H9 (cell line): ENCODE measurements around the gene AKAP17A. TPM values are rescaled to one million over a fixed set of nuclear protein-coding genes. Genes with fewer than 3 reads are reported as not detected.

ENCODE experiments used
- DNase-seq: peaks from one replicate; pipeline ENCODE4 v3.0.0-alpha.2; 2017
- H2AFZ ChIP-seq: one replicate; pipeline ENCODE4 v1.6.1; 2013; ENCODE audit warnings: mild to moderate bottlenecking, low read length, control low read depth, moderate library complexity
- H2AK5ac ChIP-seq: 2 replicates; pipeline ENCODE4 v1.6.1; 2013; ENCODE audit warnings: low read length, control low read depth, mixed read lengths; ENCODE audit not compliant: insufficient read length
- H2BK120ac ChIP-seq: one replicate; pipeline ENCODE4 v1.6.1; 2013; ENCODE audit warnings: low read depth, mild to moderate bottlenecking, low read length, control low read depth, inconsistent platforms; ENCODE audit not compliant: poor library complexity, severe bottlenecking
- H2BK12ac ChIP-seq: 2 replicates; pipeline ENCODE4 v1.6.1; 2013; ENCODE audit warnings: low read length, control low read depth, mixed read lengths, low read depth; ENCODE audit not compliant: insufficient read length
- H2BK15ac ChIP-seq: 2 replicates; pipeline ENCODE4 v1.6.1; 2013; ENCODE audit warnings: low read depth, low read length, control low read depth
- H2BK20ac ChIP-seq: one replicate; pipeline ENCODE4 v1.6.1; 2013; ENCODE audit warnings: low read depth, mild to moderate bottlenecking, low read length, control low read depth, inconsistent platforms; ENCODE audit not compliant: poor library complexity, severe bottlenecking
- H2BK5ac ChIP-seq: 2 replicates; pipeline ENCODE4 v1.6.1; 2013; ENCODE audit warnings: low read length, control low read depth, mixed read lengths; ENCODE audit not compliant: insufficient read length
- H3K14ac ChIP-seq: 2 replicates; pipeline ENCODE4 v1.6.1; 2013; ENCODE audit warnings: low read length, control low read depth; ENCODE audit not compliant: insufficient read depth
- H3K18ac ChIP-seq: 2 replicates; pipeline ENCODE4 v1.6.1; 2013; ENCODE audit warnings: low read depth, mild to moderate bottlenecking, mixed read lengths, low read length, control low read depth; ENCODE audit not compliant: insufficient read length
- H3K23ac ChIP-seq: 2 replicates; pipeline ENCODE4 v1.6.1; 2013; ENCODE audit warnings: low read length, control low read depth, mixed read lengths, low read depth; ENCODE audit not compliant: insufficient read length
- H3K23me2 ChIP-seq: 2 replicates; pipeline ENCODE4 v1.6.1; 2013; ENCODE audit warnings: low read depth, mild to moderate bottlenecking, mixed read lengths, low read length, control low read depth; ENCODE audit not compliant: insufficient read length, poor library complexity, severe bottlenecking
- H3K27ac ChIP-seq: 2 replicates; pipeline ENCODE4 v1.5.1; 2013; ENCODE audit warnings: low read length, control low read depth, mixed read lengths, low read depth; ENCODE audit not compliant: insufficient read length
- H3K27me3 ChIP-seq: 2 replicates; pipeline ENCODE4 v1.6.1; 2013; ENCODE audit warnings: low read length, control low read depth, inconsistent platforms; ENCODE audit not compliant: insufficient read depth
- H3K4ac ChIP-seq: 2 replicates; pipeline ENCODE4 v1.6.1; 2013; ENCODE audit warnings: low read depth, mild to moderate bottlenecking, control low read depth, inconsistent platforms, low read length, moderate library complexity
- H3K4me1 ChIP-seq: 2 replicates; pipeline ENCODE4 v1.6.1; 2013; ENCODE audit warnings: low read length, control low read depth, inconsistent platforms; ENCODE audit not compliant: insufficient read depth
- H3K4me2 ChIP-seq: 2 replicates; pipeline ENCODE4 v1.6.1; 2013; ENCODE audit warnings: low read length, control low read depth, mixed read lengths; ENCODE audit not compliant: insufficient read length, insufficient read depth
- H3K56ac ChIP-seq: 2 replicates; pipeline ENCODE4 v1.6.1; 2013; ENCODE audit warnings: low read depth, mild to moderate bottlenecking, mixed read lengths, low read length, control low read depth; ENCODE audit not compliant: insufficient read length
- H3K79me1 ChIP-seq: 2 replicates; pipeline ENCODE4 v1.6.1; 2013; ENCODE audit warnings: low read depth, mild to moderate bottlenecking, moderate library complexity, low read length, control low read depth, inconsistent platforms; ENCODE audit not compliant: insufficient read depth, poor library complexity, severe bottlenecking
- H3K79me2 ChIP-seq: 2 replicates; pipeline ENCODE4 v1.6.1; 2013; ENCODE audit warnings: low read length, control low read depth, inconsistent platforms; ENCODE audit not compliant: insufficient read depth
- H3K9ac ChIP-seq: 2 replicates; pipeline ENCODE4 v1.6.1; 2013; ENCODE audit warnings: low read length, control low read depth, mixed read lengths; ENCODE audit not compliant: insufficient read length; ENCODE audit errors: extremely low read depth
- H3K9me3 ChIP-seq: one replicate; pipeline ENCODE4 v1.6.1; 2013; ENCODE audit warnings: low read depth, low read length, inconsistent platforms; ENCODE audit not compliant: control insufficient read depth
- H3T11ph ChIP-seq: one replicate; pipeline ENCODE4 v1.6.1; 2013; ENCODE audit warnings: mild to moderate bottlenecking, low read length, control low read depth, inconsistent platforms
- H4K20me1 ChIP-seq: one replicate; pipeline ENCODE4 v1.6.1; 2013; ENCODE audit not compliant: control insufficient read depth, insufficient read length, insufficient read depth
- H4K5ac ChIP-seq: 2 replicates; pipeline ENCODE4 v1.6.1; 2013; ENCODE audit warnings: low read depth, mild to moderate bottlenecking, mixed read lengths, low read length, control low read depth; ENCODE audit not compliant: insufficient read length
- H4K8ac ChIP-seq: replicated peaks from 2 replicates; pipeline ENCODE4 v1.6.1; 2013; ENCODE audit warnings: low read length, control low read depth, mixed read lengths, low read depth; ENCODE audit not compliant: insufficient read length
- H4K91ac ChIP-seq: 2 replicates; pipeline ENCODE4 v1.6.1; 2013; ENCODE audit warnings: low read depth, mild to moderate bottlenecking, moderate library complexity, mixed read lengths, low read length, control low read depth; ENCODE audit not compliant: insufficient read length
- H3K27ac Mint-ChIP-seq, 3 experiments: 2 replicates in 2 of 3; 3 replicates in 1 of 3; pipeline ENCODE4 v1.8.0; 2020 to 2021; ENCODE audit warnings: mixed read lengths in 3 of 3, mild to moderate bottlenecking in 1 of 3, moderate library complexity in 1 of 3
- H3K27me3 Mint-ChIP-seq: 2 replicates; pipeline ENCODE4 v1.8.0; 2021; ENCODE audit warnings: low read depth, mild to moderate bottlenecking, moderate library complexity, mixed read lengths
- H3K36me3 Mint-ChIP-seq, 3 experiments: 2 replicates in 2 of 3; 3 replicates in 1 of 3; pipeline ENCODE4 v1.8.0; 2020 to 2021; ENCODE audit warnings: low read depth in 3 of 3, mixed read lengths in 3 of 3; ENCODE audit not compliant: insufficient read depth in 1 of 3
- H3K4me1 Mint-ChIP-seq, 2 experiments: 2 replicates each; pipeline ENCODE4 v1.8.0; 2020; ENCODE audit warnings: mixed read lengths in 2 of 2
- H3K4me3 Mint-ChIP-seq, 2 experiments: 2 replicates in 1 of 2; 3 replicates in 1 of 2; pipeline ENCODE4 v1.8.0; 2020 to 2021; ENCODE audit warnings: mild to moderate bottlenecking in 2 of 2, mixed read lengths in 2 of 2, moderate library complexity in 1 of 2
- H3K9me3 Mint-ChIP-seq, 2 experiments: 2 replicates in 1 of 2; 3 replicates in 1 of 2; pipeline ENCODE4 v1.8.0; 2020; ENCODE audit warnings: mild to moderate bottlenecking in 2 of 2, mixed read lengths in 2 of 2, moderate library complexity in 1 of 2
- CTCF ChIP-seq: fragments of 200-600 bp; sonication (generic); conservative IDR thresholded peaks from 3 replicates; pipeline ENCODE4 v1.8.0; 2021; ENCODE audit warnings: antibody characterized with exemption, mild to moderate bottlenecking
- WGBS: extraction: QIAGEN DNeasy Blood & Tissue Kit; methylation state at CpG from one replicate; pipeline ENCODE4 v1.1.7; 2013; ENCODE audit warnings: missing lambda C conversion rate, low lambda C conversion rate, mixed read lengths; ENCODE audit not compliant: insufficient read length; ENCODE audit errors: extremely low coverage; 5-methylcytosine and 5-hydroxymethylcytosine counted together
- total RNA-seq: library from RNA; stranded (reverse); gene quantifications from 2 replicates; pipeline ENCODE4 v1.2.1, GENCODE V29; 2021

Gene AKAP17A
- total RNA-seq, 1 experiment from 2014 or later, result 39.7 TPM

GRCh38 chrX:1554469-1555210, 36.8 kb upstream of the AKAP17A start:
- Mint-ChIP-seq H3K27ac (no peak overlapping the region), H3K27me3 (peaks cover 9% of the 10 kb centered on the region), H3K4me3 (no peak overlapping the region), H3K4me1 (peaks cover under 1 to 1% of the 10 kb centered on the region in 2 experiments; a peak in 2 of 4 replicates), H3K9me3 (peaks cover 6 to 10% of the 10 kb centered on the region in 2 experiments; a peak in 4 of 5 replicates), H3K36me3 (peaks cover 0 to 5% (median 0%) of the 10 kb centered on the region in 3 experiments; a peak in 2 of 7 replicates)
- Histone ChIP-seq H3K18ac (no peak overlapping the region), H3K9me3 (no peaks in the 10 kb centered on the region), H2AK5ac (no peak overlapping the region), H3K27me3 (no peaks in the 10 kb centered on the region), H4K8ac (no peak overlapping the region), H3K14ac (no peak overlapping the region), H2BK12ac (no peak overlapping the region), H2AFZ (no peak overlapping the region), H3K56ac (no peak overlapping the region), H4K91ac (no peak overlapping the region), H3K9ac (no peak overlapping the region), H3T11ph (no peak overlapping the region), H4K5ac (no peak overlapping the region), H3K79me1 (no peaks in the 10 kb centered on the region), H2BK5ac (no peak overlapping the region), H3K23me2 (no peaks in the 10 kb centered on the region), H3K4ac (no peak overlapping the region), H3K79me2 (no peaks in the 10 kb centered on the region), H3K4me2 (no peak overlapping the region), H4K20me1 (no peaks in the 10 kb centered on the region), H2BK15ac (no peak overlapping the region), H3K4me1 (no peaks in the 10 kb centered on the region), H2BK120ac (no peak overlapping the region), H2BK20ac (no peak overlapping the region), H3K27ac (no peak overlapping the region), H3K23ac (no peak overlapping the region)
- no peak for DNase-seq
- no peak for TF ChIP-seq CTCF
- no CpG with 5 or more reads among the region's 19 CpGs for WGBS
